Fibroblast of mammary gland (primary cell): ENCODE measurements around the gene KDSR.

Experiments
- DNase-seq: peaks from one replicate; pipeline ENCODE4 v3.0.0-alpha.2; 2010; ENCODE audit warnings: low read depth
- H3K4me3 ChIP-seq: 2 replicates; pipeline ENCODE4 v1.5.1; 2011; ENCODE audit warnings: low read depth, mild to moderate bottlenecking, low read length, moderate library complexity; ENCODE audit not compliant: control insufficient read depth
- TF ChIP-seq, protein P1 (sequence below): conservative IDR thresholded peaks from 2 replicates; pipeline ENCODE4 v1.5.1; 2011; ENCODE audit warnings: low read depth, low read length, inconsistent platforms; ENCODE audit not compliant: control insufficient read depth, insufficient read depth

Gene KDSR, protein sequence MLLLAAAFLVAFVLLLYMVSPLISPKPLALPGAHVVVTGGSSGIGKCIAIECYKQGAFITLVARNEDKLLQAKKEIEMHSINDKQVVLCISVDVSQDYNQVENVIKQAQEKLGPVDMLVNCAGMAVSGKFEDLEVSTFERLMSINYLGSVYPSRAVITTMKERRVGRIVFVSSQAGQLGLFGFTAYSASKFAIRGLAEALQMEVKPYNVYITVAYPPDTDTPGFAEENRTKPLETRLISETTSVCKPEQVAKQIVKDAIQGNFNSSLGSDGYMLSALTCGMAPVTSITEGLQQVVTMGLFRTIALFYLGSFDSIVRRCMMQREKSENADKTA

DNA sequence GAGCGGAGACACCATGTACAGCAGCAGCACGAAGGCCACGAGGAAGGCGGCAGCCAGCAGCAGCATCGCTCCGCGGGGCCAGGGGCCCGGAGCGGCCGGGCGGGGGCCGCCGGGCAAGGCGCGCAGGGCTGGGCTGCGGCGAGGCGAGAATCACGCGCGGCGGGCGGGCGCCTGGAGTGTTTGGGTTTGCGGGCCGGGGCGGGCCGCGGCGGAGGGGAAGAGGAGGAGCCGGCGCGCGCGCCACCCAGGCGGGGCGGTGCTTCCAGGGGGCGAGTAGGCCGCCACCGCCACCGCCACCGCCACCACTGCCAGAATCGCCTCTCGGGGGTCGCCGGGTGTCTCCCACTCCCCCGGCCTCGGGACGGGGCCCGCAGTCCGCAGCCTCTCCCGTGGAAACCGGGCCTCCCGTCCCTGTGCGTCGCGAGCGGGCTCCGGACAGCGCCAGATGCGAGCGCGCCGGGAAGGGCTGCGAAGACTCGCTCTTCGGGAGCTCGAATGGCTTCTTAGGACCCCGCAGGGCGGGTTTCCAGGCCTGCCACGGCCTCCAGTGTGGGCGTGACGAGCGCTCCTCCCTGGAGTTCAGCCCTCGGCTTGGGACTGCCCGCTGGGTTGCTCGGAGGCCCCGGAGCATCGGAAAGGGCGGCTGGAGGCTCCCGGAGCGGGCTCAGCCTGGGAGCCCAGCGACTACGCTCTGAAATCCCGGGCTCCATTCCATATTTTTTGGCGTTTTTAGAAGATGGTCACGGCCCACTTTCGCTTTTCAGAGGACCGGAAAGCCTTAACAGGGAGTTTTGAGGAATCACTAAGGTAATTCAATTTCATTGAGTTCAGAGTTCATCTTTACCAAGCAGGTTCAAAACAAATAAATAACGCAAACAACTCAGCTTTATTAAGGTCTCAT, at the start of gene KDSR:
Gene KDSR (minus strand): TSS at position 154 of the 901 bp plus-strand sequence. CDS start 88 bp downstream, at position 66.
- peak; percentile 98 for DNase-seq
- TF ChIP-seq, protein P1, sequence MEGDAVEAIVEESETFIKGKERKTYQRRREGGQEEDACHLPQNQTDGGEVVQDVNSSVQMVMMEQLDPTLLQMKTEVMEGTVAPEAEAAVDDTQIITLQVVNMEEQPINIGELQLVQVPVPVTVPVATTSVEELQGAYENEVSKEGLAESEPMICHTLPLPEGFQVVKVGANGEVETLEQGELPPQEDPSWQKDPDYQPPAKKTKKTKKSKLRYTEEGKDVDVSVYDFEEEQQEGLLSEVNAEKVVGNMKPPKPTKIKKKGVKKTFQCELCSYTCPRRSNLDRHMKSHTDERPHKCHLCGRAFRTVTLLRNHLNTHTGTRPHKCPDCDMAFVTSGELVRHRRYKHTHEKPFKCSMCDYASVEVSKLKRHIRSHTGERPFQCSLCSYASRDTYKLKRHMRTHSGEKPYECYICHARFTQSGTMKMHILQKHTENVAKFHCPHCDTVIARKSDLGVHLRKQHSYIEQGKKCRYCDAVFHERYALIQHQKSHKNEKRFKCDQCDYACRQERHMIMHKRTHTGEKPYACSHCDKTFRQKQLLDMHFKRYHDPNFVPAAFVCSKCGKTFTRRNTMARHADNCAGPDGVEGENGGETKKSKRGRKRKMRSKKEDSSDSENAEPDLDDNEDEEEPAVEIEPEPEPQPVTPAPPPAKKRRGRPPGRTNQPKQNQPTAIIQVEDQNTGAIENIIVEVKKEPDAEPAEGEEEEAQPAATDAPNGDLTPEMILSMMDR, result no peak

GRCh38 chr18:63412953-63413352, 45.9 kb upstream of the KDSR start:
- TF ChIP-seq, protein P1, result no peak
- H3K4me3 ChIP-seq, result no peak overlapping the region
- DNase-seq, result no peak

More for the DNA sequence above, at the start of gene KDSR:
- H3K4me3 ChIP-seq, result peak within 1 kb of the TSS; percentile 86

- DNase-seq, result peak; percentile 86
- no peak overlapping the region for H3K4me3 ChIP-seq
Measured at GRCh38 chr18:63410792-63411191, 43.8 kb upstream of the KDSR start.

DNA sequence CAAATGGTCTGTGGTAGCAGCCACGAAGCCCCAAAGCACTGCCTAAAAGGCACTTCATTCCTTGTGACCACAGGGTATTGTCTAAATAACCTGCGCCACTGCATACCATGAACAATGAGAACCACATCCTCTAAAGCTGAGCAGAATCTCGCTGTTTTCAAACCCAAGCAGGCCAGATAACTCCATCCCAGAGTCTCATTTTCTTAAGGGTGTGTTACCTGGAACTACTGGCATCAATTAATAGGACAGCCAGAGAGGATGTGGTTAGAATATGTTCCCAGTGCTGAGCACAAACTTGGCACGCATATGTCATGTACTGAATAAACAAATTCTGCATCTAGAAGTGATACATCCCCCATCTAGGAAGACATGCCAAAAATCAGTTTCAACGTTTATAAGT, 42.3 kb upstream of the KDSR start:
- TF ChIP-seq, protein P1, result no peak
- peak; percentile 83 for DNase-seq
- no peak overlapping the region for H3K4me3 ChIP-seq

More at GRCh38 chr18:63410792-63411191, 43.8 kb upstream of the KDSR start:
- TF ChIP-seq, protein P1, result no peak

DNA sequence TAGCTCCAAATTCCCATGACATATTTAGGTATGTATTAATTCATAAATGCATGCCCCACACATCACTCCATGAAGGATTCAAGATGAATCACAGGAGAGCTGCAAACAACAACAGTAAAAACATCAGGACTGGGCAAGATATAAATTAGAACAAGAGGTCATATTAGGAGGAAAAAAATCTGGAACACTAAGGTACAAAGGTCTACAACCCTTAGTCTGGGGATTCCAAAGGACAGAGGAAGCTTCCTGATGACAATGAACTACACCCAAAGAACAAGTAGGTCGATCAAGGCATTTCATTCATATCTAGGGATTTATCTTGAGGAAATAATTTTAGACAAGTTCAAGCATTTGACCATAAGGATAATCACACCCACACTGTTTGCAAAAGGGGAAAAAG, 40.7 kb upstream of the KDSR start:
- TF ChIP-seq, protein P1, result no peak
- H3K4me3 ChIP-seq, result no peak overlapping the region
- DNase-seq, result peak; percentile 31

DNA sequence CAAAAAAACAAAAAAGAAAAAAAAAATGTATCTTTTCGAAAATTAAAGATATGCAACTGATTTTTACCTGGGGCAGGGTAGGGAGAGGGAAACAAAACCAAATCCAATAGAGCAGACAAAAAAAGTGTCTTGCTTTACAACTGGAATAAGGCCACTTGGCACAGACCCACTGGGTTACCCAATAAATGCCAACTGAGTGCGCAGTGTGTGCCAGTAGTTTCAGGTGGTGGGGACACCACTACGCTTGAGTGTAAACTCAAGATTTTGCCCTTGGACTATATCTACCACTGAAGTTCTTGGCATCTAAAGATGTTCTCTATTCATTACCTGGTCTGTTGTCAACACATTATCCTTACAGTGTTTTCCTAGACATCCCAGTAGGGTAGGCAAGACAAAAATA, 39.0 kb upstream of the KDSR start:
- TF ChIP-seq, protein P1, result no peak
- no peak overlapping the region for H3K4me3 ChIP-seq
- no peak for DNase-seq
